Memory B cell (primary cell): ENCODE results near the gene TNIP2.
"Not testable (repeated sequence)": the region's sequence is repeated elsewhere in the genome, so short reads cannot be mapped to it uniquely, and the experiment has no call there.

Experiments
- ATAC-seq: fragments of 150-1000 bp; cut with Tn5 transposase; 2 replicates; pipeline ENCODE4 v1.10.0; 2021; ENCODE audit warnings: low read depth, mild to moderate bottlenecking, moderate library complexity
- DNase-seq, 2 donors: peaks; one replicate each; pipeline ENCODE4 v3.0.0; 2022; ENCODE audit warnings: low spot score in 2 of 2
- H3K27ac Mint-ChIP-seq: one replicate; pipeline ENCODE4 v1.8.0; 2022; ENCODE audit warnings: mild to moderate bottlenecking, moderate library complexity, mixed read lengths
- H3K27me3 Mint-ChIP-seq: one replicate; pipeline ENCODE4 v1.8.0; 2022; ENCODE audit warnings: mixed read lengths
- H3K36me3 Mint-ChIP-seq: one replicate; pipeline ENCODE4 v1.8.0; 2022; ENCODE audit warnings: mild to moderate bottlenecking, mixed read lengths
- H3K4me1 Mint-ChIP-seq: one replicate; pipeline ENCODE4 v1.8.0; 2022; ENCODE audit warnings: mixed read lengths
- H3K4me3 Mint-ChIP-seq: one replicate; pipeline ENCODE4 v1.8.0; 2022; ENCODE audit warnings: mild to moderate bottlenecking, moderate library complexity, mixed read lengths
- H3K9me3 Mint-ChIP-seq: one replicate; pipeline ENCODE4 v1.8.0; 2022; ENCODE audit warnings: mixed read lengths

Gene TNIP2

DNA sequence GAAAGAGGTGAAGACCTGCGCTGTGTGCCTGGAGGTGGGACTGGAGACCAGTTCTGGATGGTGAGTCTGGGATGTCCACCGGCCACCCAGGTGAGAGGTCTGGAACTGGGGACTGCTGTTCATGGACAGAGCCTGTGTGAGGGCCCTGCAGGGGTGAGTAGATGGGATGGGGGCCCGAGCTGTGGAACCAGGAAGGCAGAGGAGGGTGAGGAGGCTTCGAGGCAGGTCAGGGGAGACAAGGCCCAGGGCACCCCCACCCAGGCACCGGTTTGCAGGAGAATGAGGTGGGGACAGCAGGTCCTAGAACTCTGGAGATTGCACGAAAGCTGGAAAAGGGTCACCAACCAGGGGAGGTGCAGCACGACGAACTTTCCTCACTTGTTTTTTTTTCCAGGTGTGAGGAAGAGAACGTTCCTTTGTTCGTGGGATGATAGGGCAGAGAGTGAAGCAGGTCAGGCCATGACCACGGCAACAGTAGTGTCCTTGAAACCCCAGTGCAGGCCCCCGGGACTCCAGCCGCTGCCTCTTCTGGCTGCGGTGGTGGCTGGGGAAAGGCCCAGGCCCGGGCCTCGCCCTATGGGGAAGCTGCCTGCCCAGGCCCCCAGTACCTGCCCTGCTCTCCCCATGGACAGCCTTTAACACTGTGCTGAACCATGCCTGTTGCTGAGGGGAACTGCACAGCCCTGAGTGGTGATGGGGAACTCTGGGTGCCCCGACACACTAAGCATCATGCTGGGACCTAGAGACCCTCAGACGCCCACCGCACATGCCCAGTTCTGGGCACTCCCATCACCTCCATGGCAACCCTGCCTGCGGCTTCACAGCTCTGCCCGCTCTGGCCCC lies 22.9 kb downstream of the TNIP2 start:
- no peak overlapping the region for H3K4me3 Mint-ChIP-seq
- no peak for DNase-seq
- peaks cover 16% of the 10 kb centered on the region for H3K4me1 Mint-ChIP-seq
- H3K36me3 Mint-ChIP-seq = peaks cover 24% of the 10 kb centered on the region
- H3K27ac Mint-ChIP-seq = peak overlapping the region; percentile 53
- peaks cover 1% of the 10 kb centered on the region for H3K9me3 Mint-ChIP-seq
- no peak for ATAC-seq
- H3K27me3 Mint-ChIP-seq = no peaks in the 10 kb centered on the region

DNA sequence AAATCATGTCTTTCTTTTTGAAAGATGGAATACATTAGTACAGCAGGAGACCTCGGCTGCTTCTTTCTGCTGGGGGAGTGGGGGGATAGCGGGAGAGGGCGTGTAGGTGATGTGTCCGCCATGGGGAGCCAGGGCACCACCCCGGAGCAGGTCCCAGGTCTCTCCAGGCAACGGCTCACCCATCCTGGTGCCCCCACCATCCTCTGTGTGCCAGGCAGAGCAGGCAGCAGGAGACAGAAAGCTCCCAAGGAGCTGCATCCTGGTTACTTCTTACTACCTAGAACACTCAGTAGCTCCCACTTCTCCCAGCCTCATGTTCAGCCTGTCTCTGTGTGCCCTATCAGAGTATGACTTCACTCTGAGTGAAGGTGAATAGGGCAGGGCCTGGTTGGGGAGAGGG lies 23.6 kb downstream of the TNIP2 start:
- peaks cover 24% of the 10 kb centered on the region for H3K36me3 Mint-ChIP-seq
- H3K27ac Mint-ChIP-seq = peak overlapping the region; percentile 53
- no peak overlapping the region for H3K4me3 Mint-ChIP-seq

DNA sequence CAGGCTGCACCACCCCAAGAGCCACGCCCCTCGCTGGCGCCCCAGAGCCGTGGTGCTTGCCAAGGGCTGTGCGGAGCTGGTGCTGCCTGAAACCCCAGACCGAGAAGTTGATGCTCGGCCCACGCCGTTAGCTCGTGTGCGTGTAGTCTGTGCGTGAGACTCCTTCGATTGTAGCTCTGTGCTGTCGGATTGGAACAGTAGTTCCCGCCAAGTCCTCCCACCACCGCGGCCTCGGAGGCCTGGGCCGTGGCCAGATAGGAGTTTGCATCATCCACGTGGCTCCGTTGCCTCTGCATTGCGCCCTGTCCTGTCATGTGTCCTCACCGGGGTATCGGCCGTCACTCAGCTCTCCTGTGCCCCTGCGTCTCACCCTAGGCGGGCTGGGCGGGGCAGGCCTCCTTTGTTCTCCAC lies 24.2 kb downstream of the TNIP2 start:
- H3K27ac Mint-ChIP-seq = no peak overlapping the region
- peaks cover 16% of the 10 kb centered on the region for H3K4me1 Mint-ChIP-seq
- H3K9me3 Mint-ChIP-seq = peaks cover 1% of the 10 kb centered on the region
- H3K36me3 Mint-ChIP-seq = peaks cover 24% of the 10 kb centered on the region
- no peak overlapping the region for H3K4me3 Mint-ChIP-seq
- no peaks in the 10 kb centered on the region for H3K27me3 Mint-ChIP-seq
- ATAC-seq = no peak
- no peak for DNase-seq

More for the DNA sequence above, 23.6 kb downstream of the TNIP2 start:
- ATAC-seq = no peak
- peaks cover 16% of the 10 kb centered on the region for H3K4me1 Mint-ChIP-seq
- H3K27me3 Mint-ChIP-seq = no peaks in the 10 kb centered on the region
- H3K9me3 Mint-ChIP-seq = peaks cover 1% of the 10 kb centered on the region
- no peak for DNase-seq

DNA sequence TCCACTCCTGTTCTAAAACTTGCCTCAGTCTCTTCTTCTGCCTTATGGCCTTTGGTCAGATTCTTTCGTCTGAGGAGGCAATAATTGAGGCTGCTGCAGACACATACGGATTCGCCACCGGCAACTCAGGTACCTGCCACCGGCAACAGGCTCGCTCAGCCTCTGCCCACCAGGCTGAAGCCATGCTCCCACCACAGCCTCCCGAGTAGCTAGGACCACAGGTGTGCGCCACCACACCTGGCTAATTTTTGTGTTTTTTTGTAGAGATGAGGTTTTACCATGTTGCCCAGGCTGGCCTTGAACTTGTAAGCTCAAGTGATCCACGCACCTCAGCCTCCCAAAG lies 26.6 kb downstream of the TNIP2 start:
- Mint-ChIP-seq H3K9me3 (no peaks in the 10 kb centered on the region), H3K4me3 (no peak overlapping the region), H3K27me3 (no peaks in the 10 kb centered on the region), H3K4me1 (peaks cover 13% of the 10 kb centered on the region), H3K27ac (no peak overlapping the region), H3K36me3 (peaks cover 17% of the 10 kb centered on the region)
- ATAC-seq (no peak), DNase-seq (no peak)

DNA sequence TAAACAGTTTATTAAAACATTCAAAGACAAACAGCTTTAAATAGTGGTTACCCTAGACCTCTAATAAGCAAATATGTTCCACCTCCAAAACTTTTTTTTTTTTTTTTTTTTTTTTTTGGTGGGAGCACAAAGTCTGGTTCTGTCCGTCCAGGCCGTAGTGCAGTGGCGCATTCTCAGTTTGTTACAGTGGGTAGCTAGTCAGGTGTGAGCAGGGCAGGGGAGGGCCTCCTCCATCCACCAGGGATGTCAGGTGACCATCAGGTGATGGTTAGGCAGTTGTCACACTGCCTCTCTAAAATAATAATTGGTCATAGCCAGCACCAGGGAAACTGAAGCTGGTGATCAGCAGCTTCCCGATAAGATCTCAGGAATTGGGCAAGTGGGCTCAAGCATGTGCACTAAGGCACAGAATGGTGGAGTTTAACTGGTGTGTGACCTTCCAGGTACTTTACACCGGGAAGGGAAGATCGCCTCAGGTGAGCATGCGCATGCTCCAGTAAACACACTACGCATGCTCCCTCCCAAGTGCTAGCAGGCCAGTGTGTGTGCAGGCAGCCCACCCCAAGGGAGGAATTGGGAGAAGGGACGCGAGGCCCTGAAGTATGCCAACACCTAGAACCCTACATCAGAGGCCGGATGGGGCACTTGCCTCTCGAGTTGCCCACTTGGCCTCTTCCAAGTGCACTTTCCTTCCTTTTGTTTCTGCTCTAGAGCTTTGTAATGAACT lies 27.2 kb downstream of the TNIP2 start:
- no peaks in the 10 kb centered on the region for H3K9me3 Mint-ChIP-seq

DNA sequence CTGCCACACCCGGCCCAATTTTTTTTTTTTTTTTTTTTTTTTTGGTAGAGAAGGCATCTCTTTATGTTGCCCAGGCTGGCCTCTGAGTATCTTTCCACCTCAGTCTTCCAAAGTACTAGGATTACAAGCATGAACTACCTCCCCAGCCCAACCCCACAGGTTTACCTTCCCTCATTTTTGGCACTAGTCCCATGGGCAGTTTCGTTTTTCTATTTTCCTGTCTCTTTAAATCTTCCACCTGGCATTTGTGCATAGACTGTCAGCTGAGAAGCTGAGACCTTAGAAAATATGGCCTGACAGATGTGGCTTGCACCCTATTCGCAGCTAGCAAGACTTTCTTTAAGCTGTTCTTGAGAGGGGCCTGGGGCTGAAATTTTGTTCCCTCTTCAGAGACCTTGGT lies 27.9 kb downstream of the TNIP2 start:
- peaks cover 14% of the 10 kb centered on the region for H3K36me3 Mint-ChIP-seq
- no peaks in the 10 kb centered on the region for H3K27me3 Mint-ChIP-seq
- H3K4me1 Mint-ChIP-seq = peaks cover 5% of the 10 kb centered on the region
- ATAC-seq (no peak), DNase-seq (no peak)
- no peak overlapping the region for H3K4me3 Mint-ChIP-seq
- H3K9me3 Mint-ChIP-seq = no peaks in the 10 kb centered on the region
- H3K27ac Mint-ChIP-seq = no peak overlapping the region

More for the DNA sequence above, 27.2 kb downstream of the TNIP2 start:
- peaks cover 9% of the 10 kb centered on the region for H3K4me1 Mint-ChIP-seq
- no peak for DNase-seq
- no peak overlapping the region for H3K4me3 Mint-ChIP-seq
- no peak for ATAC-seq
- H3K27me3 Mint-ChIP-seq = no peaks in the 10 kb centered on the region
- no peak overlapping the region for H3K27ac Mint-ChIP-seq
- peaks cover 17% of the 10 kb centered on the region for H3K36me3 Mint-ChIP-seq

DNA sequence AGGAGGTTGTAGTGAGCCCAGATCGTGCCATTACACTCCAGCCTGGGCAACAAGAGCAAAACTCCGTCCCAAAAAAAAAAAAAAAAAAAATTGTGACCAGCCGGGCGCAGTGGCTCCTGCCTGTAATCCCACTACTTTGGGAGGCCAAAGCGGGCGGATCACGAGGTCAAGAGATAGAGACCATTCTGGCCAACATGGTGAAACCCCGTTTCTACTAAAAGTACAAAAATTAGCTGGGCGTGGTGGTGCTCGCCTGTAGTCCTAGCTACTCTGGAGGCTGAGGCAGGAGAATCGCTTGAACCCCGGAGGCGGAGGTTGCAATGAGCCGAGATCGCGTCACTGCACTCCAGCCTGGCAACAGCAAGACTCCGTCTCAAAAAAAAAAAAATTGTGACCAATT lies 29.3 kb downstream of the TNIP2 start:
- not testable (repeated sequence) for ATAC-seq, H3K9me3 Mint-ChIP-seq, H3K27me3 Mint-ChIP-seq, H3K36me3 Mint-ChIP-seq, H3K4me1 Mint-ChIP-seq, H3K27ac Mint-ChIP-seq, H3K4me3 Mint-ChIP-seq, DNase-seq

DNA sequence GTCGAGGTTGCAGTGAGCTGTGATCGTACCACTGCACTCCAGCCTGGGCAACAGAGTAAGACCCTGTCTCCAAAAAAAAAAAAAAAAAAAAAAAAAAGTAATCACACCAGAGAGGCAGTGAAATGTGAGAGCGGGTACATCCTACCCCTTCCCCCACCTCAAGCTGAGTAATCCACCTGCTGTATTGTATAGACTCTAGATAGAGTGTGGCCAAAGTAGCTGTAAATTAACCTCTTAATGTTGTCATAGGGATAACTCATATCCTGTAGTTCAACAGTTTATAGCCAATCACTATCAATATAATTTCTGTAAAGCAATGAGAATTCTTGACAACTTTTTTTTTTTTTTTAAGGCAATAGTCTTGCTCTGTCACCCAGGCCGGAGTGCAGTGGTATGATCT lies 30.8 kb downstream of the TNIP2 start:
- H3K36me3 Mint-ChIP-seq = peaks cover 8% of the 10 kb centered on the region
- DNase-seq (no peak), ATAC-seq (no peak)
- no peak overlapping the region for H3K27ac Mint-ChIP-seq
- no peaks in the 10 kb centered on the region for H3K27me3 Mint-ChIP-seq
- no peaks in the 10 kb centered on the region for H3K9me3 Mint-ChIP-seq
- no peak overlapping the region for H3K4me3 Mint-ChIP-seq
- peaks cover 4% of the 10 kb centered on the region for H3K4me1 Mint-ChIP-seq

DNA sequence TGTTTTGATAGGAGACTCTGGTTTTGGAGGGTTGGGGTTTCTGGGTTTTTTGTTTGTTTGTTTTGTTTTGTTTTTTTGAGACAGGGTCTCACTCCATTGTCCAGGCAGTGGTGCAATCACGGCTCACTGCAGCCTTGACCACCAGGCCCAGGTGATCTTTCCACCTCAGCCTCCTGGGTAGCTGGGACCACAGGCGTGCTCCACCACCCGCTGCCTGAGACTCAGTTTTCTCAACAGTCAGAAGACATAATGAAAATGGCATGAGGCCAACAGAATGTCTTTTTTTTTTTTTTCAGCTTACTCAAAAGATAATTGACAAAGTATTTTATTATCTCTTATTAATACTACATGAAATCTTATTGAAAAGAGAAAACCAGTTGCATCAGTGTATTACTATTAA lies 32.4 kb downstream of the TNIP2 start:
- H3K36me3 Mint-ChIP-seq = peaks cover 8% of the 10 kb centered on the region

DNA sequence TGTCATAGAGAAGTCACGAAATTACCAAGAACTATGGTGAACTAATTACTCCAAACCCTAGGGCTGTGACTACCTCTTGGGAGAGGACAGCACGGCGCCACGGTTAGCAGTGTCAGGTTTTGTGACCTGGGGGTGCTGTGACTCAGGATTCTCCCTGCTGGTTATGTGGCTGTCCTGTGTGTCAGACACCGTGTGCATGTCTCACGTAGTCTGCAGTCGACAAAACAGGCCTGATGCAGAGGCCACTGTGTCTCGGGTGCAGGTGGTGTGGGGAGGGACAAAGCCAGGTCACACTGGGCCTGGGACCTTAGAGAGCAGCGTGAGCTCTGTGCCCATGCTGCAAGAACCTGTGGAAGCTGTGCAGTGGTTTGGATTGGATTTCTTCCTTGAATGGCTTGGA lies 34.1 kb downstream of the TNIP2 start:
- peaks cover 4% of the 10 kb centered on the region for H3K4me1 Mint-ChIP-seq
- DNase-seq = no peak
- no peak for ATAC-seq
- peaks cover 11% of the 10 kb centered on the region for H3K36me3 Mint-ChIP-seq
- H3K27me3 Mint-ChIP-seq = no peaks in the 10 kb centered on the region
- H3K4me3 Mint-ChIP-seq = no peak overlapping the region
- H3K27ac Mint-ChIP-seq = no peak overlapping the region
- no peaks in the 10 kb centered on the region for H3K9me3 Mint-ChIP-seq

More for the DNA sequence above, 32.4 kb downstream of the TNIP2 start:
- Mint-ChIP-seq H3K4me1 (peaks cover 4% of the 10 kb centered on the region), H3K9me3 (no peaks in the 10 kb centered on the region), H3K27me3 (no peaks in the 10 kb centered on the region), H3K4me3 (no peak overlapping the region), H3K27ac (no peak overlapping the region)
- DNase-seq = no peak
- ATAC-seq = no peak

DNA sequence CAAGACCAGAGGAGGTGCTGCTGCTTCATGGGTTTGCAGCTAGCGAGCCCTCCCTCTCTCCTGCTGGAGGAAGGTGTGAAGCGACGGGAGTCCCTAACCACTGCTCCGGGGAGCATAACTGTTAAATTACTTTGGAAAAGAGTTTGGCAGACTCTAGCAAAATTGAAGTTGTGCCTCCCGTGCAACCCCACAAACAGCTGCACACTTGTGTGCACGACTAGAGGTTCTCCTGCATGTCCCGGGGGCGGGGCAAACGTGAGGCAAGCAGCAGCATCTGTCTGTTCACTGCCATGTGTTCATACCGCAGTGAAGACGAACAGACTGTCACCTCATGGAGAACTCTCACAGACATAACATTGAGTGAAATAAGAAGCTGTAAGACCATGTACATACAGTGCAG lies 34.5 kb downstream of the TNIP2 start:
- no peak for DNase-seq
- H3K4me3 Mint-ChIP-seq = no peak overlapping the region
- H3K4me1 Mint-ChIP-seq = peaks cover 4% of the 10 kb centered on the region
- H3K27me3 Mint-ChIP-seq = no peaks in the 10 kb centered on the region
- no peak overlapping the region for H3K27ac Mint-ChIP-seq
- ATAC-seq = no peak
- no peaks in the 10 kb centered on the region for H3K9me3 Mint-ChIP-seq
- H3K36me3 Mint-ChIP-seq = peaks cover 11% of the 10 kb centered on the region

DNA sequence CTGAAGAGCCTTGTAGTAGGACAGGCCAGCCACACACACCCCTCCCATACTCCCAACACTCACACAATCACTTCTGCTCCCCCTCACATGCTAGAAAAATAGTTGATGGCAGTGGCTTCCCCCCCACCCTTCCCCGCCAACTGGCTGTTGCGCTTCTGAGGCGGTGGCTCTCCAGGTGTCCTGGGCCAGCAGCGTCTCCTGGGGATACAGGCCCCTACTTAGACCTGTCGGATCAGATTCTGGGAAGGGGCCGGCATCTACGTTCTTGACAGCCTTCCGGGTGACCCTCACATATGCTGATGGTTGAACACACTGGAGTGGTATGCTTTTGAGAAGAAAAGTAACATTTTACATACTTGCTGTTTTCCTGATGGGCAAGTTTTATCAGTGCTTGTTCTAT lies 39.9 kb downstream of the TNIP2 start:
- no peak for ATAC-seq
- H3K27me3 Mint-ChIP-seq = no peaks in the 10 kb centered on the region
- H3K4me3 Mint-ChIP-seq = no peak overlapping the region
- peaks cover 16% of the 10 kb centered on the region for H3K4me1 Mint-ChIP-seq
- H3K9me3 Mint-ChIP-seq = no peaks in the 10 kb centered on the region
- no peak overlapping the region for H3K27ac Mint-ChIP-seq
- H3K36me3 Mint-ChIP-seq = peaks cover 19% of the 10 kb centered on the region
- no peak for DNase-seq

DNA sequence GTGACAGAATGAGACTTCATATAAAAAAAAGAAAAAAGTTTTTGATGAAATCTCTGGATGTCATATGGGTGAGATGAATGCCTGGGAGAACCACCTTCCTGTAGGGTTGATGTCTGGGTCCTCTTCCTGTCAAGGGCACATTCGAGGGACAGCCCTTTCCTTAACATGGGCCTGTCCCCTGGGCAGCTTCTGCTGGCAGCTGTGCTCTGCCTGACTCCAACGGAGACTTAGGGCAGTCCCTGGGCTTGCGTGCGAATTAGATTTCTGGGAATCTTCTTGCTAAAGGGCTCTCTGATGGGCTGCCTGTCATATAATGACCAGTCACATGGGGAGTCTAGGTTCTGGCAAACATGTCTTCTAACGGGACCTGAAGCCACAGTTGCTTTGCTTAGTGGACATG lies 40.7 kb downstream of the TNIP2 start:
- DNase-seq = no peak
- H3K27me3 Mint-ChIP-seq = no peaks in the 10 kb centered on the region
- H3K27ac Mint-ChIP-seq = no peak overlapping the region
- H3K4me1 Mint-ChIP-seq = peaks cover 16% of the 10 kb centered on the region
- no peaks in the 10 kb centered on the region for H3K9me3 Mint-ChIP-seq
- peaks cover 21% of the 10 kb centered on the region for H3K36me3 Mint-ChIP-seq
- ATAC-seq = no peak
- H3K4me3 Mint-ChIP-seq = no peak overlapping the region

DNA sequence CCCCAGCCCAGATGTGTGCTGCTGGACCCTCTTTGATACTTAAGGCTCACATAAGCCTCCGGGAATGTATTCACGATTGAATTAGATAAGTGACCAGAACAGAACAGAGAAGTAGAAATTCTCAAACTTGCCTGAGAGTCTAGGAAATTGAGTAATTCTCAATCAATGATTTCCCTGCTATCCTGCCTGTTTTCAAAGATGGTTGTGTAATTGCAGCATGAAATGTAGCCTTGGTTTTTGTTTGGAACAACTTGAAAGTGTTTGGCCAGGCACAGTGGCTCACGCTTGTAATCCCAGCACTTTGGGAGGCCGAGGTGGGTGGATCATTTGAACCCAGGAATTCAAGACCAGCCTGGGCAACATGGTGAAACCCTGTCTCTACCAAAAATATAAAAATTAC lies 41.2 kb downstream of the TNIP2 start:
- Mint-ChIP-seq H3K4me1 (peaks cover 16% of the 10 kb centered on the region), H3K4me3 (no peak overlapping the region), H3K27ac (no peak overlapping the region), H3K9me3 (no peaks in the 10 kb centered on the region), H3K27me3 (no peaks in the 10 kb centered on the region), H3K36me3 (peaks cover 21% of the 10 kb centered on the region)
- ATAC-seq (no peak), DNase-seq (no peak)
